Hematopoietic multipotent progenitor cell treated with erythropoietin and hydrocortisone succinate and interleukin-3 and kit ligand, for 15 days (in vitro differentiated cells): Measurements from ENCODE around the gene APOB.

Experiments
- DNase-seq: peaks from one replicate; pipeline ENCODE4 v3.0.0-alpha.2; 2015; ENCODE audit warnings: low spot score

The APOB gene

GRCh38 chr2:21002814-21003192, 41.1 kb downstream of the APOB start:
- no peak for DNase-seq

DNA sequence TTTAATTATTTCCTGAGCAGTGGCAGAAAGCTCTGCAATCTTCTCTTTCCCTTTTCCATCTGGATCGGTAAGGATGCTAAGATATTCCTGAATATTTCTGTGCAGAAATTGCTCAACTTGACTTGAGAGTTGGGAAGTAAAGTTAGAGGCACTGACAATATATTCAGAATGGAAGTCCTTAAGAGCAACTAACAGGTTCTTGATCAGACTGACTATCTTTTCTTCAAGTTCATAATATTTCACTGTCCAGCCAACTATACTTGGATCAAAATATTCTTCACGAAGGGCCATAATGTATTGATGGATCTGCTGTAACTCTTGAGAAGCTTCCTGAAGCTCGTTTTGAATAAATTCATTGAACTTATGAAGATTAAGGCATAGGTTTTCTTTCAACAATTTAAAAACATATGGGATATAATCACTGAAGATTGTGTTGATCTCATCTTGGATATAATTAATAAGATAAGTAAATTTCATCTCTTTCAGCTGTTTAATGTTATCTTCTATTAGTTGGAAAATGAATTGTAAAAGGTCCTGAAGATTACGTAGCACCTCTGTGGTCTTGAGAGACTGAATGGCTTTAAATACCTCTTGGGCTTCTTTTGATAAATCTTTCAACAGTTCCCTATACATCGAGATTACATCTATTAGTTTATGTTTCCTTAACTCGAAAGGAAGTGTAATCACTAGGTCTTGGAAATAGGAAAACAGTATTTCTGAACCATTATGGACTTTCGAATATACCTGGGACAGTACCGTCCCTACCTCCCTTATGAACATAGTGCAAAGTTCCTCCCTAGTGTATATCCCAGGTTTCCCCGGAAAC, 41.7 kb downstream of the APOB start:
- no peak for DNase-seq

- DNase-seq: no peak
These were observed 42.5 kb downstream of the APOB start for GRCh38 chr2:21001225-21001946.

DNA sequence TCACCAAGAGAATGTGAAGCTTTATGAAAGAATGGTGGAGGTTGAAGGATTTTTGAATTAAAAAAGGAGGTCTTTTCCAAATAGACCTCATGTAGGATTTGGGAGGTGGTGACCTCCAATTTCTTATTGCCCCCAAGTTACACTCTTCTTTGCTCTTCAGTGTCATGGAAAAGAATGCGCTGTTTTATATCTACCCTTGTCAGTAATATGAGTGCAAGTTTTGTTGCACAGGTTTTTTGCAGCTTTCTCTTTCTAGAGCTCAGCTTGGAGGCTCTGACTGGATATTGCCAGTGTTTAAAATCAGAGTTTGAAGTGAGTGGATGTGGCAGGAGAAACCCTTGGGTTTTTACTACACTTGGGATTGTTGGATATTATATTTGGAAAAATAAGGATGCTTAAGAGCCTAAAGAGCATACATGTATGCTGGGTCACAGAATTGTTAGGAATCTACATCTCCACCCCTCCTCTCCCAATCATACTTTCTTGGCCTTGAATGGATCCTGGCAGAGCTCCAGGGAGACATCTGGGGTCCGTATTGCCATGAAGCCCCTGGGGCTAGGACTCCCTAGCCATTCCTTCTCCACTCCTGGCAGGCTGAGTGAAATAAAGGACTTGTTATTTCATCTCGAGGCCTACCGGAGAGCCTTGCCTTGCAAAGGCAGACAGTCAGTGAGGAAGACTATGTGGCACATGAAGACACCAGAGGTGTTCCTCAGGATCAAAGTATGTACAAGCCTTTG, 43.8 kb downstream of the APOB start:
- DNase-seq: no peak

GRCh38 chr2:20998972-20999905, 44.6 kb downstream of the APOB start:
- no peak for DNase-seq

- DNase-seq: no peak
These were observed 45.7 kb downstream of the APOB start for GRCh38 chr2:20997953-20998722.

DNA sequence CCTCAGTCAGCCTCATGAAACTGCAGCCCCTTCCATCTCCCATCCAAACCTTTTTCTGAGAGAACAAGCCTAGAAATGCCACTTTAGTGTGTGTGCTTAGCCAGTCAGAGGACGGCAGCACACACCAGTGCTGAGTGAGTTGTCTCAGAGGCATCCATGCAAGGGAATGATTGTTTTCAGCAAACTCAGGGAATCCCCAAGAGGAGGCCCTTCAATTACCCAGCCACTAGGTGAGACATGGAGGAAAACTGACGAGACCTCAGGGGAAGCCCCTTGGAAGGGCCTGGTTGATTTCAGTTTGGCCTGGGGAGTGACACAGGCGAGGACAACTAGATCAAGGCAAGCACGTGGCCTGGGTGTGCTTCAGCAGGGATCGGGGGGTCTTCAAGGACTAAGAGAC, 49.7 kb downstream of the APOB start:
- no peak for DNase-seq

- DNase-seq: no peak
These were observed 51.6 kb downstream of the APOB start for GRCh38 chr2:20992201-20992711.

GRCh38 chr2:20990442-20991430, 53.1 kb downstream of the APOB start:
- no peak for DNase-seq

GRCh38 chr2:20989404-20989803, 54.5 kb downstream of the APOB start:
- DNase-seq: no peak

GRCh38 chr2:20988905-20989304, 55.0 kb downstream of the APOB start:
- no peak for DNase-seq

DNA sequence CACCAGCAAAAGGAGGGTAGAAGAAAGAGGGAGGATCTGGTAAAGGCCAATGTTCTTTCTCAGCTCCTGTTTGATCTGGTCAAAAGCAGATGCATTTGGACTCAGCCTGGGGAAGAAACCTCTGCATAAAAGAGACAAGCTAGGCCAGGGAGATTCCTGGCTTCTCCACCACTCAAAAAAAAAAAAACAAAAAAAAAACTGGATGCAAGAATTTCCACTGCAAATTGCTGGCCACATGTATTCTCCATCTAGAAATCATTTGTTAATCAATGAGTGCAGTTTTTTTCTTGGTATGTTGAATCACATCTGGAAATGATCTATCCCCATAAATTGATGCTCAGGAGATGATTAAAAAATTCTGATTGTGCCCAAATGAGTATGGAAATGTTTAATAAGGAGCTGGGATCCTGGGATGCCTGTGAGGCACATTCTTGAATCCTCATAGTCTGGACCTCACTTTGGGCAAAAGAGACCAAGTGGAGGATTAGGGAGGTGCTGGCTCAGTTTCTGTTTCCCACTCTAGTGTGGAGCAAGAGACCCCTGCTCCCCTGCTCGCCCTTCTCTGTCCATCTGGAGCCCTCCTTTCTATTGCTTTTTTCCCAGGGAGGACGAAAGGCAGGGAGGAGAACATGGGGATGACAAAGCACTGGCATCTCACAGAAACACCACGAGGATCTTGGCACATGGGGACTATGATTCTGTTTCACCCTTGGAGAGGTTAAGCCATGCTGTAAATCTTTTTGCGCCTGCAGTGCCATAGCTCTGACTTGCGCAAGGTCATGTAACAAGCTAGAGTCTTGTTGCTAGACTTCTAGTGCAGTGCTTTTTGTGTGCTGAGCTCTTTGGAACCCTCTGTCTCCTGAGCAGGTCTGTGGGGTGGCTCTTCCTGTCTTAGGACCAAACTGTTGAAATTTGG, 57.6 kb downstream of the APOB start:
- DNase-seq: no peak

GRCh38 chr2:20985062-20985461, 58.8 kb downstream of the APOB start:
- DNase-seq: no peak

- no peak for DNase-seq
These were observed 59.5 kb downstream of the APOB start for GRCh38 chr2:20984408-20984807.

GRCh38 chr2:20983844-20984243, 60.0 kb downstream of the APOB start:
- DNase-seq: no peak

DNA sequence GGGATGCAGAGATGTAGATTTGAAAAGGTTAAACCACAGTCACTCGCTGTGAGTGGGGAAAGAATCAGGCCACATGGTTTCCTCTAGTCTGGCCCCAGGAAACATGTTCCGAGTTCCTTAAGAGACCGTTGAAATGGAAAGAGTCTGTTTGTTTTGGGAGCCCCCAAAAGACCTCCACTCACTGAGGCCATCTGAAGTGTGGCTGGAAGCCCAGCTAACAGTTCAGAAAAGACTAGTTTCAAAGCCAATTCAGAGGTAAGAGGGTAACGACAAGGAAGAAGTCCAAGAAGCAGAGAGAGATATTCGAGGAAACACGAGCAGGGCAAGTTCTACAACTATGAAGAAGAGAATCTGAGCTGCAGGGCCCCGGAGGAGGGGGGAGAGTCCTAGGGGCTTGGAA, 61.0 kb downstream of the APOB start:
- no peak for DNase-seq

- no peak for DNase-seq
These were observed 66.2 kb downstream of the APOB start for GRCh38 chr2:20977520-20978180.

- no peak for DNase-seq
These were observed 67.3 kb downstream of the APOB start for GRCh38 chr2:20976527-20976926.
